Naive thymus-derived CD4-positive, alpha-beta T cell (primary cell): ENCODE data around the gene PKP1. TPM values are rescaled to one million over a fixed set of nuclear protein-coding genes. Genes with fewer than 3 reads are reported as not detected.

Source experiments
- ATAC-seq: fragments of 150-1000 bp; cut with Tn5 transposase; 2 replicates; pipeline ENCODE4 v1.10.0; 2021; ENCODE audit warnings: mild to moderate bottlenecking, moderate library complexity
- CTCF ChIA-PET: fragments of 350-600 bp; sonication (Branson Sonifier 250); formaldehyde crosslinking; loops from one replicate; lab custom pipeline; 2021; ENCODE audit warnings: antibody characterized with exemption; lab: Charles Lee
- POLR2A ChIA-PET: fragments of 350-600 bp; sonication (Branson Sonifier 250); formaldehyde crosslinking; loops from one replicate; lab custom pipeline; 2021; ENCODE audit warnings: antibody characterized with exemption, inconsistent platforms; lab: Charles Lee
- DNase-seq, 9 donors: peaks; one replicate each; pipeline versions ENCODE4 v3.0.0 to v3.0.0-alpha.2; 2020 to 2022; ENCODE audit warnings: mixed read lengths in 1 of 9
- H3K27ac ChIP-seq: one replicate; pipeline ENCODE4 v1.7.0; 2013; ENCODE audit warnings: mild to moderate bottlenecking, low read depth, low read length, moderate library complexity
- H3K27me3 ChIP-seq, 2 donors: one replicate each; pipeline ENCODE4 v1.7.0; 2013; ENCODE audit warnings: low read length in 2 of 2, mild to moderate bottlenecking in 2 of 2, moderate library complexity in 2 of 2; ENCODE audit not compliant: control insufficient read depth in 2 of 2, insufficient read depth in 2 of 2
- H3K36me3 ChIP-seq, 3 experiments: 1 replicate in 2 of 3; 2 replicates in 1 of 3; pipeline ENCODE4 v1.7.0; 2013; ENCODE audit warnings: low read length in 3 of 3, mild to moderate bottlenecking in 3 of 3, moderate library complexity in 1 of 3; ENCODE audit not compliant: insufficient read depth in 3 of 3, control insufficient read depth in 2 of 3
- H3K4me1 ChIP-seq, 2 donors: one replicate each; pipeline ENCODE4 v1.7.0; 2013; ENCODE audit warnings: low read length in 2 of 2, mild to moderate bottlenecking in 2 of 2, moderate library complexity in 1 of 2; ENCODE audit not compliant: control insufficient read depth in 2 of 2, insufficient read depth in 2 of 2
- H3K4me3 ChIP-seq: 2 replicates; pipeline ENCODE4 v1.7.0; 2013; ENCODE audit warnings: mild to moderate bottlenecking, low read length
- H3K9me3 ChIP-seq, 3 experiments: 1 replicate in 2 of 3; 2 replicates in 1 of 3; pipeline ENCODE4 v1.7.0; 2013; ENCODE audit warnings: low read length in 3 of 3; ENCODE audit not compliant: control insufficient read depth in 2 of 3
- H3K27ac Mint-ChIP-seq, 9 donors: one replicate each; pipeline ENCODE4 v1.8.0; 2020 to 2022; ENCODE audit warnings: mixed read lengths in 9 of 9, mild to moderate bottlenecking in 8 of 9, moderate library complexity in 5 of 9, inconsistent platforms in 2 of 9
- H3K27me3 Mint-ChIP-seq, 5 donors: one replicate each; pipeline ENCODE4 v1.8.0; 2021 to 2022; ENCODE audit warnings: mixed read lengths in 5 of 5, mild to moderate bottlenecking in 1 of 5
- H3K36me3 Mint-ChIP-seq, 5 donors: one replicate each; pipeline ENCODE4 v1.8.0; 2020 to 2022; ENCODE audit warnings: mixed read lengths in 5 of 5, mild to moderate bottlenecking in 3 of 5, inconsistent platforms in 1 of 5
- H3K4me1 Mint-ChIP-seq, 7 donors: one replicate each; pipeline ENCODE4 v1.8.0; 2020 to 2022; ENCODE audit warnings: mixed read lengths in 7 of 7, mild to moderate bottlenecking in 3 of 7, inconsistent platforms in 1 of 7
- H3K4me3 Mint-ChIP-seq, 10 donors: one replicate each; pipeline ENCODE4 v1.8.0; 2020 to 2022; ENCODE audit warnings: mild to moderate bottlenecking in 10 of 10, mixed read lengths in 10 of 10, moderate library complexity in 6 of 10, inconsistent platforms in 2 of 10
- H3K9me3 Mint-ChIP-seq, 11 donors: one replicate each; pipeline ENCODE4 v1.8.0; 2020 to 2022; ENCODE audit warnings: mixed read lengths in 11 of 11, mild to moderate bottlenecking in 4 of 11, inconsistent platforms in 1 of 11, moderate library complexity in 1 of 11
- intact Hi-C, 2 donors: fragments of 100-400 bp; cut with micrococcal nuclease; formaldehyde crosslinking; loops; one replicate each; pipeline ENCODE4 v1.15.1; 2023
- polyA plus RNA-seq, 2 donors: library from polyadenylated mRNA; unstranded; fragments of 300-500 nt; fragmentation: Illumina TruSeq; gene quantifications; one replicate each; pipeline ENCODE4 v1.2.3, GENCODE V29; 2021
- total RNA-seq, 6 experiments: library from RNA in 5 of 6; stranded (reverse) in 5 of 6; gene quantifications; 1 replicate in 5 of 6; 2 replicates in 1 of 6; pipeline ENCODE4 v1.2.3 and lab custom pipeline; 2021 to 2026

PKP1 gene
- total and polyA plus RNA-seq, 7 experiments from 2014 or later = not detected

DNA sequence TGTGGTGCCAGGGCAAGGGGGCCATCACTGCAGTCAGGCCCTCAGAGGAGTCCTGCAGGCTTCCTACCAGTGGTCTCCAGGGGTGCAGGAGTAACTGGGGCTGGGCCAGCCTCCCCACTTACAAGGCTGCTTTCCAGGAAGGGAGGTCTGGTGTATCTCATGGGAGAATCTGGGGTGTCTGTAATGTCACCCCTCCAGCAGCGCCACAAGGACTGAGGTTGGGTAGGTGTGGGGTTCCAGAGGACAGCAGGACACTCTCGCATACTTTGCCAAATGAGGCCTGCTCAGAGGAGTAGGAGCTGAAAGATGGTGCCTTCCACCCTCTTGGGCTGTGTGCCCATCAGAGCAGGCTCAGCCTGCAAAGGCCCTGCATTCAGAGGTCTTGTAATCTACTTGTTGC is 47.2 kb downstream of the PKP1 start:
- Mint-ChIP-seq H3K4me1 (peaks cover 0 to 2% (median 0%) of the 10 kb centered on the region in 7 donors), H3K27me3 (no peaks in the 10 kb centered on the region), H3K36me3 (no peaks in the 10 kb centered on the region), H3K4me3 (no peak overlapping the region), H3K9me3 (no peaks in the 10 kb centered on the region), H3K27ac (no peak overlapping the region)
- no peak overlapping the region for H3K27ac ChIP-seq
- DNase-seq (no peak), ATAC-seq (no peak)
- no peaks in the 10 kb centered on the region for H3K27me3 ChIP-seq
- ChIA-PET POLR2A (no interaction called here), CTCF (no interaction called here)
- intact Hi-C loops = no loop called here
- no peaks in the 10 kb centered on the region for H3K36me3 ChIP-seq
- H3K9me3 ChIP-seq = no peaks in the 10 kb centered on the region
- no peak overlapping the region for H3K4me3 ChIP-seq
- no peaks in the 10 kb centered on the region for H3K4me1 ChIP-seq

DNA sequence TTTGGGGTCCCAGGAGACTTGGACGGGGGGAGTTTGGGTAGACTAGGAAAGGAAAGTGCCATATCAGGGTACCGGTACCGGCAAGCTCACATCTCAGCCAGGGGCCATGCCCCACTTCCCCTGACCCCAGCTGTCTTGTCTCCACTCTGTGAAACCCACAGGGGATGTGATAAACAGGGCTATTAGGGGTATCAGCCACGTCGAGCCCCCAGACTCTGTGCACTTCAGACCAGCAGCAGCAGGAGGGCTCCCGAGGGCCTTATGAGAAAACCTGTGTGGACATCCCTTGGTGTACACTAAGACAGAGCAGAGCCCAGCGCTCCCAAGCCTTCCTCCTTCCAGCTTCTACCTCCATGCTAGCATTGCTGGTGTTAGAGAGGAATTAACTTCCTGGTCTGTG is 47.9 kb downstream of the PKP1 start:
- no peaks in the 10 kb centered on the region for H3K4me1 ChIP-seq
- peaks cover 0 to 2% (median 0%) of the 10 kb centered on the region in 7 donors for H3K4me1 Mint-ChIP-seq
- H3K27ac Mint-ChIP-seq = no peak overlapping the region
- no peak overlapping the region for H3K4me3 ChIP-seq
- ChIA-PET CTCF (no interaction called here), POLR2A (no interaction called here)
- H3K36me3 Mint-ChIP-seq = no peaks in the 10 kb centered on the region
- DNase-seq = no peak
- no peaks in the 10 kb centered on the region for H3K27me3 Mint-ChIP-seq
- H3K27me3 ChIP-seq = no peaks in the 10 kb centered on the region
- no peak for ATAC-seq
- no peaks in the 10 kb centered on the region for H3K9me3 Mint-ChIP-seq
- no peaks in the 10 kb centered on the region for H3K36me3 ChIP-seq
- H3K4me3 Mint-ChIP-seq = no peak overlapping the region
- H3K9me3 ChIP-seq = no peaks in the 10 kb centered on the region
- no peak overlapping the region for H3K27ac ChIP-seq
- intact Hi-C loops = no loop called here

DNA sequence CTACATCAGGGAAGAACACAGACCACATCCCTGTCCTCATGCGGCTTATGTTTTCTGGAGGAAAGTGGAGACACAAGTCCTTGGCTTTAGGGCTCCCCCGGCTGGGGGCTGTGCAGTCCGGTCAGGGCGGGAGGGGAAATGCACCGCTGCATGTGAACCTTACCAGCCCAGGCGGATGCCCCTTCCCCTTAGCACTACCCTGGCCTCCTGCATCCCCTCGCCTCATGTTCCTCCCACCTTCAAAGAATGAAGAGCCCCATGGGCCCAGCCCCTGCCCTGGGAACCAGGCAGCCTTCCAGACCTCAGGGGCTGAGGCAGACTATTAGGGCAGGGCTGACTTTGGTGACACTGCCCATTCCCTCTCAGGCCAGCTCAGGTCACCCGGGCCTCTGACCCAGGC is 48.7 kb downstream of the PKP1 start:
- H3K4me1 ChIP-seq = no peaks in the 10 kb centered on the region
- H3K36me3 ChIP-seq = no peaks in the 10 kb centered on the region
- no peak overlapping the region for H3K4me3 ChIP-seq
- intact Hi-C loops = no loop called here
- POLR2A ChIA-PET = no interaction called here
- H3K9me3 Mint-ChIP-seq = no peaks in the 10 kb centered on the region
- CTCF ChIA-PET = no interaction called here
- no peaks in the 10 kb centered on the region for H3K27me3 Mint-ChIP-seq
- H3K27ac ChIP-seq = no peak overlapping the region
- no peaks in the 10 kb centered on the region for H3K36me3 Mint-ChIP-seq
- DNase-seq = no peak
- no peak for ATAC-seq
- no peak overlapping the region for H3K4me3 Mint-ChIP-seq
- no peak overlapping the region for H3K27ac Mint-ChIP-seq
- H3K27me3 ChIP-seq = no peaks in the 10 kb centered on the region
- H3K4me1 Mint-ChIP-seq = peaks cover 0 to 1% (median 0%) of the 10 kb centered on the region in 7 donors
- no peaks in the 10 kb centered on the region for H3K9me3 ChIP-seq

DNA sequence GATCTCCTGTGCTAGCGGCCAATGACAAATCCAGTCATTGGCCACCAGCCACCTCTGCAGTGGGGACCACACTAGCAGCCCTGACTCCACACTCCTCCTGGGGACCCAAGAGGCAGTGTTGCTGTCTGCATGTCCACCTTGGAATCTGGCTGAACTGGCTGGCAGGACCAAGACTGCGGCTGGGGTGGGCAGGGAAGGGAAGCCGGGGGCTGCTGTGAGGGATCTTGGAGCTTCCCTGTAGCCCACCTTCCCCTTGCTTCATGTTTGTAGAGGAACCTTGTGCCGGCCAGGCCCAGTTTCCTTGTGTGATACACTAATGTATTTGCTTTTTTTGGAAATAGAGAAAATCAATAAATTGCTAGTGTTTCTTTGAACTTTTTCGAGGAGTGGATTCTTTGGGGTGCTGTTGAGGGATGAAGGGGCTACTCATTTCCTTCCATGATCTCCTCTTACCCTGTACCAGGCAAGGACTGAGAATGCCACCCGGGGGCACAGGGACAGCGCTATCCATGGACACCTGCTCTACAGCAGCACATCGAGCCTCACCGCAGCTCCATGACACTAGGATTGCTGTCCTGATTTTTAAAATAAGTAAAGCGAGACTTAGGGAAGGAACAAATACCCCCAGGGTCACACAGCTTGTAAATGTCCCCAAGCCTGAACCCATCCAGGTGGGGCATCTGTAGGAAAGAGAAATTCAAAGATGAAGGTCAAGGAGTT is 49.5 kb downstream of the PKP1 start:
- Histone ChIP-seq H3K36me3 (no peaks in the 10 kb centered on the region), H3K27me3 (no peaks in the 10 kb centered on the region), H3K27ac (no peak overlapping the region), H3K9me3 (no peaks in the 10 kb centered on the region), H3K4me1 (no peaks in the 10 kb centered on the region), H3K4me3 (no peak overlapping the region)
- Mint-ChIP-seq H3K4me3 (no peak overlapping the region), H3K36me3 (no peaks in the 10 kb centered on the region), H3K4me1 (no peaks in the 10 kb centered on the region), H3K27me3 (peaks cover 0 to 3% (median 0%) of the 10 kb centered on the region in 5 donors), H3K27ac (no peak overlapping the region), H3K9me3 (no peaks in the 10 kb centered on the region)
- ChIA-PET POLR2A (no interaction called here), CTCF (no interaction called here)
- DNase-seq (no peak), ATAC-seq (no peak)
- intact Hi-C loops = no loop called here

DNA sequence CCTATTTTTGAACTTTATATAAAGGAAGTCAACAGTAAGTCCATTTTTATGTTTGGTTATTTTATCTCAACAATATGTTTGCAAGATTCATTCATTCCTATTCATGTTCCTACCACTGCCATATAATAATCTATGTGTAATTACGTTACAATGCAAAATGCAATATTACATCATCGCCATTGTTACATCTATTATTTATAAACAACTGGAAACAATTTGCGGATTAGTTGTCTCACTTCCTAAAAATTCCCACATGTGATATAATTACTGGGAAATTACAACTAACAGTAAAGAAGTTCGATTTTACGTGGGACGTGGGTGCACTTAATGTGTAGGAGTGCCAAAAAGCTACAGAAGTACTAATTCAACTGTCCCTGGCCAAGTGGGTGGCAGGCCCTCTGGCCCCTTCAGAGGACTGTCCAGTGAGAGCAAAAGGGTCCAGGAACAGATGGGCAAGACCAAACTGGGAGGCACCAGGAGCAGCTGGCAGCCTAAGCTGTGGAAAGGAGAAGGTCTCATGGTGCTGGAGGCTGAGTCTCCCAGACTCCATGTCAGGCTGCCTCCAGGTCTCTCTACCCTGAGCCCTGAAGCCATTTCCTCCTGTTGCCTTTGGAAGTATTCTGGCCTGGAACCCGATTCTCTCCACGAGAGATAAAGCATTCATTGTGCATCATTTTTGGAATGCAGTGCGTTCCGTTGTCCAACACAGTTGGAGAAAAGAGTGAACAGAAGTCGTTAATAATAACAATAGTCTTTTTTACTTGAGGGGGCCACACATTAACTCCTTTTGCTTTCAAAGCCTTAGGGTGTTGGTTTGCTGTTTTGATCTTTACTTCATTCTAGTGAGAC is 51.2 kb downstream of the PKP1 start:
- Histone ChIP-seq H3K9me3 (no peaks in the 10 kb centered on the region), H3K27ac (no peak overlapping the region), H3K27me3 (no peaks in the 10 kb centered on the region), H3K4me1 (no peaks in the 10 kb centered on the region), H3K36me3 (no peaks in the 10 kb centered on the region), H3K4me3 (no peak overlapping the region)
- DNase-seq (no peak), ATAC-seq (no peak)
- H3K27me3 Mint-ChIP-seq = peaks cover 0 to 5% (median under 1%) of the 10 kb centered on the region in 5 donors
- H3K4me1 Mint-ChIP-seq = no peaks in the 10 kb centered on the region
- no peak overlapping the region for H3K27ac Mint-ChIP-seq
- no peak overlapping the region for H3K4me3 Mint-ChIP-seq
- intact Hi-C loops = no loop called here
- ChIA-PET POLR2A (no interaction called here), CTCF (no interaction called here)
- no peaks in the 10 kb centered on the region for H3K36me3 Mint-ChIP-seq
- peaks cover 0 to 4% (median 0%) of the 10 kb centered on the region in 11 donors for H3K9me3 Mint-ChIP-seq

DNA sequence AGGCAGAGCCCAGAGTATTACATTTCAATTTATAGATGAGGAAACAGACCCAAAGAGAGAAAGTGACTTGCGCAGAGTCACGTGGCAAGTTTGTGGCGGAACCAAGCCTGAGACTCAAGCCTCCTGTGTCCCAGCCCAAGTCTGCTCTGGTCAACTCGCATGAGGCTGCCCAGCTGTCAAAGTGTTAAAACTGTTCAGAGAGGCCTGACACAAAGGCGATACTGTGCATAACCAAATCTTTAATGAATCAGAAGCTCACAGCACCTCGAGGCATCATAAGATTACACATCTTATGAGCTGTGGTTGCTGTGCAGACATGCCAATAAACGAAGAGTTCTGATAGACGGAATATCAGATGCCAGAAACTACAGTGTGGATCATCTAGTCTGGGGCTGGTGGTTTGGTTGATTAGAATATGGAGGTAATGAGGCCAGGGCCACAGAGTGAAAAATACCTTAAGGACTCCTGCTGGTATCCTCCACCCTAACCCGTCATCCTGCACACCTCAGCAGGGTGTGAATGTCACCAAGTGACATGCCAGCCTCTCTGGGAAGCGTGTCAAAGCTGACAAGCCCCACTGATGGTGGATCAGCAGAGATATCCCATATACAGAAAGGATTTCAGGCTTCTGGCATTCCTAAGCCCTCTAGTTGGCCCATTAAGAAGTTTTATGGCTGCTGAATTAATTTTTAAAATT is 52.0 kb downstream of the PKP1 start:
- no peak overlapping the region for H3K4me3 ChIP-seq
- ChIA-PET POLR2A (no interaction called here), CTCF (no interaction called here)
- Mint-ChIP-seq H3K4me1 (no peaks in the 10 kb centered on the region), H3K27ac (no peak overlapping the region), H3K4me3 (no peak overlapping the region), H3K36me3 (no peaks in the 10 kb centered on the region), H3K27me3 (peaks cover 0 to 8% (median 3%) of the 10 kb centered on the region in 5 donors), H3K9me3 (peaks cover 0 to 4% (median 0%) of the 10 kb centered on the region in 11 donors)
- H3K27ac ChIP-seq = no peak overlapping the region
- no peaks in the 10 kb centered on the region for H3K4me1 ChIP-seq
- intact Hi-C loops = no loop called here
- no peaks in the 10 kb centered on the region for H3K9me3 ChIP-seq
- DNase-seq (no peak), ATAC-seq (no peak)
- no peaks in the 10 kb centered on the region for H3K36me3 ChIP-seq
- H3K27me3 ChIP-seq = no peaks in the 10 kb centered on the region
